ENCODE results near the gene AGAP1.

AGAP1 gene

DNA sequence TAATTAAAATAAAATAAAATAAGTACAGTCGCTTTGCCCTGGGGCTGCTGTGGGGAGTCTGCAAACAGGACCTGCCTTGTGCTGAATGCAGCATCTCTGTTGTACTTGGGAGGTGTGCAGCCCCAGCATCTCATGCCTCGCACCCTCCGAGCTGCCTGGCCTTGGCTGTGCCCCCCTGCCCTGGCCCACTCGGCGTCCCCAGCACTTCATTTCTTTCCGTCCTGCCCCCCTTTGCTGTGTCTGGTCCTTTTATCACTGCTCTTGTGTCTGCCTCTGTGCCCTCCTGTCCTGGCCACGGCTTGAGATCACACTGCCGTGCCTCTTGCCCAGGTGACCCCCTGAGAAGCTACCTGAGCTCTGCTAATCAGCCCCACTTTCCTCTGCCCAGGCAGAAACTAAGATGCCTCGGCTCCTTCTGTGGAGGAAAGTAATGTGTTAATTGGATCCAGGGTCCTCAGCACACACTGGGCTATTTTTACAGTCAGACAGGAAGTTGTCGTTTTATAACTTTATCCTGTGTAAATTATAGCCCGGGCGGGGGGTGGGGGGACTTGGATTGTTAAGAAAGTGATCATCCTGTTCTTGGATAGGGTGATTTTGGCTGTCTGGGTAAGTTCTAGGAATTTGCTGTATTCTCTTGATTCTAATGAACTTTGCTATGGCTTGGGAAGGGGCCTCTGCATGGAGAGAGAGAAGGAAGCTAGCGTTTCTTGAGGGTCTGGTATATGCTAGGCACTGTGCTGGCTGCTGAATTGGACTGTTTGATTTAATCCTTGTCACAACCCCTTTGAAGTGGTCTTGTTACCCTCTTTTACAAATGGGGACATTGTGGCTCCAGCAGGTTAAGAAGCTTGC is 69.4 kb downstream of the AGAP1 start:
- Histone ChIP-seq H3K27ac (no peak overlapping the region), H3K4me3 (ENCODE audit: low read depth, low read length) (no peak overlapping the region), H3K36me3 (replicated peaks) (no peaks in the 10 kb centered on the region), H3K27me3 (replicated peaks) (no peaks in the 10 kb centered on the region)
- DNase-seq: no peak
- in situ Hi-C loops (cut with HindIII; ENCODE audit: low pct_ligation_motif_present, low sequenced_read_pairs): no loop called here
- TF ChIP-seq, protein P1, sequence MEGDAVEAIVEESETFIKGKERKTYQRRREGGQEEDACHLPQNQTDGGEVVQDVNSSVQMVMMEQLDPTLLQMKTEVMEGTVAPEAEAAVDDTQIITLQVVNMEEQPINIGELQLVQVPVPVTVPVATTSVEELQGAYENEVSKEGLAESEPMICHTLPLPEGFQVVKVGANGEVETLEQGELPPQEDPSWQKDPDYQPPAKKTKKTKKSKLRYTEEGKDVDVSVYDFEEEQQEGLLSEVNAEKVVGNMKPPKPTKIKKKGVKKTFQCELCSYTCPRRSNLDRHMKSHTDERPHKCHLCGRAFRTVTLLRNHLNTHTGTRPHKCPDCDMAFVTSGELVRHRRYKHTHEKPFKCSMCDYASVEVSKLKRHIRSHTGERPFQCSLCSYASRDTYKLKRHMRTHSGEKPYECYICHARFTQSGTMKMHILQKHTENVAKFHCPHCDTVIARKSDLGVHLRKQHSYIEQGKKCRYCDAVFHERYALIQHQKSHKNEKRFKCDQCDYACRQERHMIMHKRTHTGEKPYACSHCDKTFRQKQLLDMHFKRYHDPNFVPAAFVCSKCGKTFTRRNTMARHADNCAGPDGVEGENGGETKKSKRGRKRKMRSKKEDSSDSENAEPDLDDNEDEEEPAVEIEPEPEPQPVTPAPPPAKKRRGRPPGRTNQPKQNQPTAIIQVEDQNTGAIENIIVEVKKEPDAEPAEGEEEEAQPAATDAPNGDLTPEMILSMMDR (IDR thresholded peaks at IDR 0.05; ENCODE audit: low read depth, low read length, missing control alignments): no peak

DNA sequence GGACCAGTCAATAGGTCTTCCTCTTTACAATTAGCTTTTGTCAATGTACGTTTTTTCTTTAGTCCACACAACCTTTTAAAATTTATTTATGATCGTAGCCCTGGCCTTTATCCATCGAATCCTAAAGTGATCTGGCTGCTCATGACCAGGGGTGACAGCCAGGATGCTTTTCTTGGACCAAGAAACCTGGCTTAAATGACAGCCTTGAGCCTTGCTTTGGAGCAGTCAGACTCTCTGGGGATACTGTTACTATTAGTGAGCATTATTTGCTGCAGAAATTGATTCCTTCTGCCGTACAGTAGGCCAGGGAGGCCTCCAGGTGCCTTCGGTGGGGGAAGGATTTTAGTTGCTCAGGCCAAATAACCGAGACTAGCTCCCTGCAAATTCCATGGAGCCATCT is 70.2 kb downstream of the AGAP1 start:
- no peak for DNase-seq
- H3K4me3 ChIP-seq (ENCODE audit: low read depth, low read length): no peak overlapping the region
- H3K27me3 ChIP-seq (replicated peaks): no peaks in the 10 kb centered on the region
- TF ChIP-seq, protein P1 (IDR thresholded peaks at IDR 0.05; ENCODE audit: low read depth, low read length, missing control alignments): no peak
- in situ Hi-C loops (cut with HindIII; ENCODE audit: low pct_ligation_motif_present, low sequenced_read_pairs): no loop called here
- no peaks in the 10 kb centered on the region for H3K36me3 ChIP-seq (replicated peaks)
- H3K27ac ChIP-seq: no peak overlapping the region

DNA sequence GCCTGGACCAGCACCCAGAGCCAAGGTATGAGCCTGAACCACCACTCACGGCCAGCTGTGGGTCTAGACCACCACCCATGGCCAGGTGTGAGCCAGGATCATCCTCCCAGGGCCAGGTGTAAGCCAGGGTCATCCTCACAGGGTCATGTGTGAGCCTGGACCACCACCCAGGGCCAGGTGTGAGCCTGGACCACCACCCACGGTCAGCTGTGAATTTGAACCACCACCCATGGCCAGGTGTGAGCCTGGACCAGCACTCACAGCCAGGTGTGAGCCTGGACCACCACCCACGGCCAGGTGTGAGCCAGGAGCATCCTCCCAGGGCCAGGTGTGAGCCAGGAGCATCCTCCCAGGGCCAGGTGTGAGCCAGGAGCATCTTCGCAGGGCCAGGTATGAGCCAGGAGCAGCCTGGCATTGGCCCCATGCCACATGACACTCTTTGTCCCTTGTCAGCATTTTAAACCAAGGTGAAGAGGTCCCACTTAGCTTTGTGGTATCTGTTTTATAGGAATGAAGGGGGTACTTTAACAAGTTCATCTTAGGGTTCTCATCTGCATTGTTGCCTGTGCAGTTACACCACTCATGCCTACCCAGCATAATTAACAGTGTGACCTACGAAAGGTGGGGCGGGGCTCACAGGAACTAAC is 71.2 kb downstream of the AGAP1 start:
- Histone ChIP-seq H3K36me3 (replicated peaks) (no peaks in the 10 kb centered on the region), H3K4me3 (ENCODE audit: low read depth, low read length) (no peak overlapping the region), H3K27ac (no peak overlapping the region), H3K27me3 (replicated peaks) (no peaks in the 10 kb centered on the region)
- TF ChIP-seq, protein P1 (IDR thresholded peaks at IDR 0.05; ENCODE audit: low read depth, low read length, missing control alignments): no peak
- in situ Hi-C loops (cut with HindIII; ENCODE audit: low pct_ligation_motif_present, low sequenced_read_pairs): no loop called here
- no peak for DNase-seq

- DNase-seq: no peak
Observed at GRCh38 chr2:235566415-235566814, 72.6 kb downstream of the AGAP1 start.

GRCh38 chr2:235566931-235567495 is 73.2 kb downstream of the AGAP1 start:
- no peaks in the 10 kb centered on the region for H3K36me3 ChIP-seq (replicated peaks)
- TF ChIP-seq, protein P1 (IDR thresholded peaks at IDR 0.05; ENCODE audit: low read depth, low read length, missing control alignments): no peak
- no peaks in the 10 kb centered on the region for H3K27me3 ChIP-seq (replicated peaks)
- in situ Hi-C loops (cut with HindIII; ENCODE audit: low pct_ligation_motif_present, low sequenced_read_pairs): no loop called here
- DNase-seq: no peak
- no peak overlapping the region for H3K27ac ChIP-seq
- no peak overlapping the region for H3K4me3 ChIP-seq (ENCODE audit: low read depth, low read length)

More at GRCh38 chr2:235566415-235566814, 72.6 kb downstream of the AGAP1 start:
- in situ Hi-C loops (cut with HindIII; ENCODE audit: low pct_ligation_motif_present, low sequenced_read_pairs): no loop called here
- Histone ChIP-seq H3K27me3 (replicated peaks) (no peaks in the 10 kb centered on the region), H3K27ac (no peak overlapping the region), H3K4me3 (ENCODE audit: low read depth, low read length) (no peak overlapping the region), H3K36me3 (replicated peaks) (no peaks in the 10 kb centered on the region)
- TF ChIP-seq, protein P1 (IDR thresholded peaks at IDR 0.05; ENCODE audit: low read depth, low read length, missing control alignments): no peak

Data from brain microvascular endothelial cell (primary cell).